Activated T-helper 1 cell treated with anti-CD3 and anti-CD28 coated beads, Interleukin-2, amount 50 U/mL, for 16 hours (primary cell): ENCODE measurements around the gene SIPA1L3.

Experiments used
- DNase-seq, 2 donors: peaks; one replicate each; pipeline ENCODE4 v3.0.0-alpha.2; 2020; ENCODE audit warnings: low read depth in 1 of 2, low spot score in 1 of 2

Gene SIPA1L3

GRCh38 chr19:38036707-38037611, 130.0 kb downstream of the SIPA1L3 start:
- DNase-seq: no peak

DNA sequence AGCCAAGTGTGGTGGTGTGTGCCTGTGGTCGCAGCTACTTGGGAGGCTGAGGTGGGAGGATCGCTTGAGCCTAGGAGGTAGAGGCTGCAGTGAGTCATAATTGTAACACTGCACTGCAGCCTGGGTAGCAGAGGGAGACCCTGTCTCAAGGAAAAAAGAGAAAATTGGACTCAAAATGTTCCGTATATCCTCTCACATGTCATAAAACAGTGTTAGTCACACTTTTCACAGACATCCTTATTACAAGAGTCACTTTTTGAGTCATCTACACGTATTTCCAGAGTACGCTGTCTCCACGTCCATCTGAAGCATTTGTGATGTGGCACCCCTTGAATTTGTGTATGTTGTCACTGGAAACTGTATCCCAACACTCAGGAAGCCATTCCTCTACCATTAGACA, 133.0 kb downstream of the SIPA1L3 start:
- no peak for DNase-seq

- DNase-seq: no peak
Measured at GRCh38 chr19:38042132-38042531, 135.1 kb downstream of the SIPA1L3 start.

DNA sequence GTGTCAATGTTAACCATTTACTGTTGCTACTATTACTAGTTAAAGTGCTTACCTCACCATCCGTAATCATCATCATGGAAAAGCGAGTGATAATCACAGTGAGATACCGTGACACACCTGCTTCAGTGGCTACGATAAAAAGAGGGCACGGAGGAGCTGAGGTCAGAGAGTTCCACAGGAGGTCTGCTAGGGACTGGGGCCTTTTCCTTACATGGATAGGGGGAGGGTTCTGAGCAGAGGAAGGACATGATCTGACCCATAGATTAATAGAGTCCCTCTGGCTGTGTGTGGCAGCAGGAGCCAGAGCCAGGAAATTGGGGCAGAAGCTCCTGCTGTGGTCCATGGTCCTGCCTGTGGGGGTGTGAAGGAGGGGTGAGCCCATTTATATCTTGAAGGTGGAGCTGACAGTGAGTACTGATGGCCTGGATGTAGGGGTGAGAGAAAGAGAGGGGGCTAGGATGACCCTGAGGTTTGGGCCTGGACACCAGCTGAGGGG, 136.7 kb downstream of the SIPA1L3 start:
- DNase-seq: no peak

- no peak for DNase-seq
Measured at GRCh38 chr19:38044267-38045111, 137.5 kb downstream of the SIPA1L3 start.

GRCh38 chr19:38045554-38046253, 138.7 kb downstream of the SIPA1L3 start:
- DNase-seq: no peak

GRCh38 chr19:38046254-38047048, 139.4 kb downstream of the SIPA1L3 start:
- no peak for DNase-seq

- no peak for DNase-seq
Measured at GRCh38 chr19:38047049-38047438, 140.0 kb downstream of the SIPA1L3 start.

- no peak for DNase-seq
Measured at GRCh38 chr19:38047641-38048040, 140.6 kb downstream of the SIPA1L3 start.

DNA sequence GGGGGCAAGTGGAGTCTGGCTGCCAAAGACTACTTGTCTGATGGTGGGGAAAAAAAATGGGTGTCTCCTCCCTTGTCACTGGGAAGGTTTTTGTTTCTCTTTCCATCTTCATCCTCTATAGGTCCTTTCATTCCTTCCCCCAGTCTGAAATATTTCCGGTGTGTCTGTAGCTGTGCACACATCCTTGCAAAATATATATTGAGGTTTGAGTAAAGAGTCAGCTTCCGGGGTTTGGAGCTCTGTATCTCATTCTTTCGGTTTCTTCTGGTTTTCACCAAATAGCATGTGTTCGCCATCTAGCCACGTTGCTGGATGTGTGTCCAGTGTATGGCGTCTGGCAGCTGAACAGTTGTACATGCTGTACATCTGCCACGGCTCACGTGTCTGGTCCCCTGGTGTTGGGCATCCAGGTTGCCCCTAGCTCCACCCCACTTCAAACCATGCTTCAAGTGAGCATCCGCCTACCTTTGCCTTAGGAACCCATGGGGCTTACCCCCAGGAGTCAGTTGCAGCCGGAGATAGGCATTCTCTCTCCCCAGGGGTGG, 142.2 kb downstream of the SIPA1L3 start:
- DNase-seq: peak; percentile 15 to 20

GRCh38 chr19:38055010-38055409, 148.0 kb downstream of the SIPA1L3 start:
- DNase-seq: no peak

GRCh38 chr19:38055655-38056521, 148.9 kb downstream of the SIPA1L3 start:
- no peak for DNase-seq

DNA sequence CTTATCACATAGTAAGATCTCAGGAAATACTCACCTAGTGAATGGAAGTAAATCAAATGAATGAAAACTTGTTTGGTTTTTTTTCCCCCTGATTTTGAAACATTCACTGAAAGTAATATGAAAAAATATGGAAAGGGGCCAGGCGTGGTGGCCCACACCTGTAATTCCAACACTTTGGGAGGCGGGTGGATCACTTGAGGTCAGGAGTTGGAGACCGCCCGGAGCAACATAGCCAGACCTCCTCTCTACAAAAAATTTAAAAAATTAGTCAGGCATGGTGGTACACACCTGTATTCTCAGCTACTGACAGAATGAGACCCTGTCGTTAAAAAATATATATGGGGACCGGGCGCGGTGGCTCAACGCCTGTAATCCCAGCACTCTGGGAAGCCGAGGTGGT, 149.6 kb downstream of the SIPA1L3 start:
- DNase-seq: no peak

- no peak for DNase-seq
Measured at GRCh38 chr19:38057959-38058690, 151.1 kb downstream of the SIPA1L3 start.

DNA sequence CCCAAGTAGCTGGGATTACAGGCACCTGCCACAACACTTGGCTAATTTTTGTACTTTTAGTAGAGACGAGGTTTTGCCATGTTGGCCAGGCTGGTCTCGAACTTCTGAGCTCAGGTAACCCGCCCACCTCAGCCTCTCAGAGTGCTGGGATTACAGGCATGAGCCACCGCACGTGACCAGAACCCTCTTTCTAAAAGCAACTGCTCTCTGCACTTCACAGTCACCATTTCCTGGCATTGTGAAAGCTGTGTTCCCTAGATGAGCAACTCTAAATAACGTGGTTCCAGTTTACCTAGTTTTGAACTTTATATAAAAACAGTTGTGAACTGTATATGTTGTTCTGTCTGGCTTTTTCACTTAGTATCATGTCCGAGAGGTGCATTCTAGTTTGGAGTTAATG, 152.9 kb downstream of the SIPA1L3 start:
- no peak for DNase-seq

DNA sequence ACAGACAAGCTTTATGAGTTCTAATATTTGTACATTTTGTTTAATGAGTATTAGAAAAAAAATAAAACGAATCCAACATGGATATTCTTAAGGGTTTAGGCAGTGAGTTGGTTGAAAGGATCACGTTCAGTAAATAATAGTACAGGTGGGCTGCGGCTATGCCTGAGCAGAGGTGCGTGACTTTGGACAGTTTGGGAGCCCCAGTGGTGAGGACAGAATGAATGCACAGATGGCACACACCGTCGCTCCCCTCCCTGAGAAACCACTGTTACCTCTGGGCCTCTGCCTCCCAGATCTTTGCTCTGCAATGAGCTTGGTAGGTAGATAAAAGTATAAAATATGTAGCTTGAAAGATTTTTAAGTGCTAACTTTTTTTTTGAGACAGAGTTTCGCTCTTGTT, 153.3 kb downstream of the SIPA1L3 start:
- no peak for DNase-seq

DNA sequence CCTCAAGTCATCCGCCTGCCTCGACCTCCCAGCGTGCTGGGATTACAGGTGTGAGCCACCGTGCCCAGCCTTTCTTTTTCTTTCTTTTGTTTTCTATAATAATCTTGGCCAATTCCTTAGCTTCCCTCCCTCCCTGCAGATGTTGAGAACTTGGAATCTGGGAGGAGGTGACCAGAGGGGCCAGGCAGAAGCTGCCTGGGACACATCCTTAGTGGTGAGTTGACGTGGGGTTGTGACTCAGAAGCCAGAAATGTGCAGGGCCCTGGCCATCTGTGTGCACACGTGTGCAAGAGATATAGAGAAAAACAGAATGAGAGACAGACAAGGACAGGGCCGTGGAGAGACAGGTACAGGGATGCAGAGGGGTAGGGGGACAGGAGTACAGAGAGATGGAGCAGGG, 154.3 kb downstream of the SIPA1L3 start:
- no peak for DNase-seq

- no peak for DNase-seq
Measured at GRCh38 chr19:38062959-38063761, 156.2 kb downstream of the SIPA1L3 start.
